SKM-1 treated with dmso at 0.1 percent for 144 hours (cell line): ENCODE measurements around the gene RIOK1.

Experiments used
- DNase-seq: peaks from one replicate; lab custom pipeline; 2025; ENCODE audit not compliant: unreplicated experiment; lab: John Stamatoyannopoulos, UW

RIOK1 gene

GRCh38 chr6:7406743-7407142, 17.1 kb downstream of the RIOK1 start:
- DNase-seq, result no peak

- no peak for DNase-seq
These were observed 20.1 kb downstream of the RIOK1 start for GRCh38 chr6:7409740-7410139.

GRCh38 chr6:7410851-7411250, 21.2 kb downstream of the RIOK1 start:
- no peak for DNase-seq

GRCh38 chr6:7411328-7411727, 21.7 kb downstream of the RIOK1 start:
- DNase-seq, result no peak

- no peak for DNase-seq
These were observed 23.7 kb downstream of the RIOK1 start for GRCh38 chr6:7413151-7413823.

GRCh38 chr6:7414811-7415210, 25.2 kb downstream of the RIOK1 start:
- no peak for DNase-seq

- DNase-seq, result no peak
These were observed 28.1 kb downstream of the RIOK1 start for GRCh38 chr6:7417684-7418083.

GRCh38 chr6:7418238-7418905, 28.8 kb downstream of the RIOK1 start:
- no peak for DNase-seq

GRCh38 chr6:7419065-7419464, 29.5 kb downstream of the RIOK1 start:
- DNase-seq, result no peak

GRCh38 chr6:7421066-7421465, 31.5 kb downstream of the RIOK1 start:
- no peak for DNase-seq

- DNase-seq, result no peak
These were observed 34.5 kb downstream of the RIOK1 start for GRCh38 chr6:7424058-7424457.

- DNase-seq, result peak; percentile 10
These were observed 35.6 kb downstream of the RIOK1 start for GRCh38 chr6:7424967-7425807.

- DNase-seq, result no peak
These were observed 36.2 kb downstream of the RIOK1 start for GRCh38 chr6:7425808-7426190.

- DNase-seq, result no peak
These were observed 37.0 kb downstream of the RIOK1 start for GRCh38 chr6:7426447-7427169.

- DNase-seq, result peak; percentile 64
These were observed 41.7 kb downstream of the RIOK1 start for GRCh38 chr6:7431313-7431673.

- DNase-seq, result no peak
These were observed 42.2 kb downstream of the RIOK1 start for GRCh38 chr6:7431674-7432390.

GRCh38 chr6:7432391-7433120, 42.9 kb downstream of the RIOK1 start:
- DNase-seq, result no peak

GRCh38 chr6:7433121-7433617, 43.6 kb downstream of the RIOK1 start:
- DNase-seq, result no peak

- DNase-seq, result no peak
These were observed 45.1 kb downstream of the RIOK1 start for GRCh38 chr6:7434672-7435071.

GRCh38 chr6:7438011-7438410, 48.4 kb downstream of the RIOK1 start:
- no peak for DNase-seq
